Neural cell (in vitro differentiated cells): Measurements from ENCODE around the gene NOC2L.

Experiments used
- EZH2 ChIP-seq: fragments of 200-600, 300-800 bp; shearing (Covaris generic), sonication (generic); IDR thresholded peaks from 2 replicates; pipeline ENCODE4 v1.6.1; 2014; ENCODE audit warnings: antibody characterized with exemption, low read length, borderline replicate concordance, mild to moderate bottlenecking; ENCODE audit not compliant: insufficient read depth, poor library complexity, severe bottlenecking
- TAF1 ChIP-seq: IDR thresholded peaks from 2 replicates; pipeline ENCODE4 v1.6.1; 2012; ENCODE audit warnings: low read depth

- TF ChIP-seq EZH2: no peak
- no peak for TF ChIP-seq TAF1
Observed at GRCh38 chr1:959731-960362, 791 bp upstream of the NOC2L start.
